HG03442 (cell line): ENCODE data around the gene AMOT.
A peak's percentile ranks its signal among the peaks of the same experiment; 100 is the strongest.
"Not testable (repeated sequence)": the region's sequence is repeated elsewhere in the genome, so short reads cannot be mapped to it uniquely, and the experiment has no call there.

ENCODE experiments used
- ATAC-seq: cut with Tn5 transposase; IDR thresholded peaks from one replicate; pipeline ENCODE4 v1.9.1; 2021; ENCODE audit warnings: mild to moderate bottlenecking, moderate library complexity; ENCODE audit not compliant: unreplicated experiment

Gene AMOT, protein sequence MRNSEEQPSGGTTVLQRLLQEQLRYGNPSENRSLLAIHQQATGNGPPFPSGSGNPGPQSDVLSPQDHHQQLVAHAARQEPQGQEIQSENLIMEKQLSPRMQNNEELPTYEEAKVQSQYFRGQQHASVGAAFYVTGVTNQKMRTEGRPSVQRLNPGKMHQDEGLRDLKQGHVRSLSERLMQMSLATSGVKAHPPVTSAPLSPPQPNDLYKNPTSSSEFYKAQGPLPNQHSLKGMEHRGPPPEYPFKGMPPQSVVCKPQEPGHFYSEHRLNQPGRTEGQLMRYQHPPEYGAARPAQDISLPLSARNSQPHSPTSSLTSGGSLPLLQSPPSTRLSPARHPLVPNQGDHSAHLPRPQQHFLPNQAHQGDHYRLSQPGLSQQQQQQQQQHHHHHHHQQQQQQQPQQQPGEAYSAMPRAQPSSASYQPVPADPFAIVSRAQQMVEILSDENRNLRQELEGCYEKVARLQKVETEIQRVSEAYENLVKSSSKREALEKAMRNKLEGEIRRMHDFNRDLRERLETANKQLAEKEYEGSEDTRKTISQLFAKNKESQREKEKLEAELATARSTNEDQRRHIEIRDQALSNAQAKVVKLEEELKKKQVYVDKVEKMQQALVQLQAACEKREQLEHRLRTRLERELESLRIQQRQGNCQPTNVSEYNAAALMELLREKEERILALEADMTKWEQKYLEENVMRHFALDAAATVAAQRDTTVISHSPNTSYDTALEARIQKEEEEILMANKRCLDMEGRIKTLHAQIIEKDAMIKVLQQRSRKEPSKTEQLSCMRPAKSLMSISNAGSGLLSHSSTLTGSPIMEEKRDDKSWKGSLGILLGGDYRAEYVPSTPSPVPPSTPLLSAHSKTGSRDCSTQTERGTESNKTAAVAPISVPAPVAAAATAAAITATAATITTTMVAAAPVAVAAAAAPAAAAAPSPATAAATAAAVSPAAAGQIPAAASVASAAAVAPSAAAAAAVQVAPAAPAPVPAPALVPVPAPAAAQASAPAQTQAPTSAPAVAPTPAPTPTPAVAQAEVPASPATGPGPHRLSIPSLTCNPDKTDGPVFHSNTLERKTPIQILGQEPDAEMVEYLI

GRCh38 chrX:112840382-112841113 is at the start of gene AMOT:
TSS of gene AMOT (minus strand) at chrX:112840831. CDS start at chrX:112823126, 17,705 bp downstream.
- ATAC-seq: peak; percentile 60

- no peak for ATAC-seq
Observed at GRCh38 chrX:112889400-112889799, 48.8 kb upstream of the AMOT start.

DNA sequence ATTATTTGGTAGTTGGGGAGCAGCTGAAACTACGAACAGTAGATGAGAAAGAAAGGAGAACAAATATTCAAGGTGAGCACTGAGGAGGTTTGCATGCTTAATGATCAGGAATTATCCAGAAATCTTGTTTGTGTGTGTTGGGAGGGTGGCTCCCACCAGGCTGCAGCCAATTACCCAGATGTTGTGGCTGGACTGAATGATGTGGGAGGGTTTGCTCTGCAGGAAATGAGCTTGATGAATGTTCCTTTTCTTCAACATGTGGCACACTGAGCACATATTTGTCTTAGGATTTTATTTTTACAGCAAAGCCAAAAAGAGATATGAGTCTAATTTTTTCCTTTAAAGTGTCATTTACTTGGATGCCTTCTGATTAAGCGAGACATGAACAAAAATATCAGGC is 48.3 kb upstream of the AMOT start:
- no peak for ATAC-seq

DNA sequence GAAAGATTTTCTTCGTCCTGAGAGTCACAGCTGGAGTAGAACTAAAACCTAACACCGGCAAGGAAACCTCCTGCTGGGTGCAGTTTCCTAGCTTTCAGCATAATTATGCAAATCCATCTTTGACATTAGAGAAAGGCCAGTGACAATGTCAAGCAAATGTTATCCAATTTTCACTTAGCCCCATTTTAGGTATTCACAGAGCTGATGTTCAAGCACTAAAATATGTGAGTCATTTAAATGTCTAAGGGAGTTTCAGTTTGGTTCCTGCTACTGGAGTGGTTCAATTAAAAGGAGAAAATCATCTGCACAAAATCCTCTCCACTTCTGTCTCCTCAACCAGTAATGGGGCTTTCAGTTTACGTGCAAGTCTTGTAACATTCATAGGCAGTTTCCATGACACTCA is 37.1 kb upstream of the AMOT start:
- ATAC-seq: peak; percentile 67

DNA sequence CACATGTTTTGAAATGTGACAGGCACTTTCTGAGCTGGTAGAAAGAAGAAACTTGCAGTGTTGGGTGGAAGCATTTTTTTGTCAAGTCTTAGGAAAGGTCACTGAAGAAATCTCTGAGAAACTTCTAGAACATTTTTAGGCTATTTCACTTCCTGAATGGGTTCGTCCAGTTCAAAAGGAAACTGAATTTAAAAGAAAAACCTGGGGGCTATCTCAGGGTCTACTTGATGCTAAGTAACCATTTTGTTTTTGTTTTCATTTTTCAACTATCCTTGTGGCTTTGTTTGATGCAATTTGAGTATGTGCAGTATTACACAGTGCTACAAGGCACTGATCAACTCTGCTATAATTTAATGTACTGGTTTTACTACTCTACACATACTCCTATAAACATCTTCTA is 34.0 kb upstream of the AMOT start:
- no peak for ATAC-seq

DNA sequence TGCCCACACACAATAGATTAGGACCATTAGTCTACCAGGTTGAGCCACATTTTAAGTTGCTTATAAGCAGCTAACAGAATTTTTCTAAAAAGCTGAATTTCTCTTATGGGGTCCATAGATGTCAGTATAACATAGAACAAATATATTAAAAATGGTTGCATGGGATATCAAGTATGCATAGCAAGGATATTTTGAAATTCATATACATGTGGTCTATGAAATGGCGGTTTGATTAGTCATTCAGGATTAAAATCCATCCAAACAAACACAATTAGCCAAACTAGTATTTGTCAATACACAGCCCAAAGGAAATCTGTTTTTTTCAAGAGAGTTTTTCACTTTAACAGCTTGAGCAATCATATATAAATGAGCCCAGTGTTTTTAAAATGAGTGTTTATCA is 33.5 kb upstream of the AMOT start:
- no peak for ATAC-seq

- no peak for ATAC-seq
Observed at GRCh38 chrX:112868586-112868985, 28.0 kb upstream of the AMOT start.

- ATAC-seq: peak; percentile 83
Observed at GRCh38 chrX:112867570-112867969, 26.9 kb upstream of the AMOT start.

- no peak for ATAC-seq
Observed at GRCh38 chrX:112866175-112866574, 25.5 kb upstream of the AMOT start.

DNA sequence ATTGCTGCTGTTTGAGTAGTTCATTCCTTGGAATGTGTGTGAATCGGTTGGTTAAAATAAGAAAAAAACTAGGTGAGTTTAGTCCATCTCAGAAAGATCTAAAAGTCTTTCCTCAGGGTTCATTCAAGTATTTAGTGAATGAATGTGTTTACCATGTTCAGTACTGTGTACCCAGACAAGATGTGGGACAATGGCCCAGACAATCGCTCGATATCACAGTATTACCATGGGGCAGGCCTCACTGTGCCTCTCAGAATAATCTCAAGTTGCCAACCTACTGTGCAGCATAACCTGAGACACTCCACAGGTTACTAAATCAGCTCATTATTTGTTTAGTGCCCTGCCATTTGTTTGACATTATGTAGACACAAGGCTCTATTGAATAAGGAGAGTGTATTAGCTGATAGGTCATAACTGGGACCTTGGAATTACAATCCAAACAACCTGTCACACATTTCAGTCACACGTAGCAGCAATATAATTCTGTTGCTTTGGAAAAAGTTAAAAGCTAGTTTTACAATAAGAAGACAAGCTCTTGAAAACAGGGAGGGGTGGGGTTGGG is 24.9 kb upstream of the AMOT start:
- ATAC-seq: no peak

DNA sequence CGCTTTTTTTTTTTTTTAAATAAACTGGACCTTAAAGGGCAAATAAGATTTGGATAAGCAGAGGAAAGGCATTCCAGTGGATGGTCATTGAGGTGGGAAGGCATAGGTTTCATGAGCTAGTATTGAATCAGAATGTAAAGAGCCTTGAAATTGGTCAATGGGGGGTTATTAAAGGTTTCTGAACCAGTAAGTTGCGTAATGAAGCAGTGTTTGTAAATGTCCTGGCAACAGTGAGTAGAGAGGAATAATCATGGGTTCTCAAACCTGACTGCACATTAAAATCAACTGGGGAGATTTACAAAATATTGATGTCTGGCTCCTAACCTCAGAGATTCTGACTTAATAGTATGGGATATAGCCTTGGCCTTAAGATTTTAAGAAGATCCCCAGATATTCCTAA is 23.2 kb upstream of the AMOT start:
- ATAC-seq: no peak

DNA sequence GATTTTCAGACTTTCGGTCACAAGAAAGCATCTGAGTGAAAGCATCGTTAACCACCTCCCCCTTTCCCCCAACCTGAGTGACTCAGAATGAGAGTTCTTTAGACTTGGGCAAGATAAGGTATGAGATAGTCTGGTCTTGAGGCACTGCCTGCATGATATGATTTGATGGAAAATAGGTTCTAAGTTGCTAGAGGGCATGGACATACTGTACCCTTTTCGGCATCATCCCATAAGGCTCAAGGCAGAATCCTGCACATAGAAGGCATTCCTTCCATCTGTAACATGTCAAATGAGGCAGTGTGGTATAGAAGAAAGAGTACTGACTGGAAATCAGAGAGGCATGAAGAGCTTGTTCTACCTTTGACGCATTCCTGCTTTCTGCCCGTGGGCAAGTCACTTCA is 16.8 kb upstream of the AMOT start:
- ATAC-seq: no peak

- ATAC-seq: not testable (repeated sequence)
Observed at GRCh38 chrX:112854901-112855300, 14.3 kb upstream of the AMOT start.

GRCh38 chrX:112852851-112853250 is 12.2 kb upstream of the AMOT start:
- no peak for ATAC-seq

- ATAC-seq: peak; percentile 66
Observed at GRCh38 chrX:112851806-112852205, 11.2 kb upstream of the AMOT start.

DNA sequence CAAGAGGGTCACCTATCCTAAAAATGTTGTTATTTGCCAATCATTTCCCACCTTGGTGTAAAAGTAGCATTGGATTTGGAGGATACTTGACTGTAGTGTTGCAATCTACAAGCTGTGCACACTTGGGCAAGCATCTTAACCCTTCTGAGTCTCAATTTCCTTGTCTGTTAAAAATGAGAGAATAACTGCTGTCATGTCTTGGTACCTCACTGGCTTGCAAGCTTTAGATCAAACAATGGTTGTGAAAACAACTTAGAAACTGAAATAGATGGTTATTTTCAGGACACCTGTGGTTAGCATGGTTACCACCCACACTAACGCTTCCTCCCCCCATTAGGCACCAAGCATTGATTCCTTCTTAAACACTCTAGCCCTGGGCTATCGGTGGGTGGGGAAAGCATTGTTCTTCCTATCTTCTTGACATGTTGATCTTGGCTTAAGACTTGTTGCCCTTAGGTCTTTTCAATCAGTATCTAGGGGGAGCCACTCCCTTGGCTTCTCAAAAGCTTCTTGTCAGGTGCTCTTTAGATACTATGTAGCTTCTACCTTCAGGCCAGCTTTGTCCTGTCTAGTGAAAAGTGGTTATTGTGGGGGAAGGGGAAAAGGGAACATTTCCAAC is 10.6 kb upstream of the AMOT start:
- ATAC-seq: peak; percentile 84

GRCh38 chrX:112849016-112849415 is 8.4 kb upstream of the AMOT start:
- no peak for ATAC-seq

DNA sequence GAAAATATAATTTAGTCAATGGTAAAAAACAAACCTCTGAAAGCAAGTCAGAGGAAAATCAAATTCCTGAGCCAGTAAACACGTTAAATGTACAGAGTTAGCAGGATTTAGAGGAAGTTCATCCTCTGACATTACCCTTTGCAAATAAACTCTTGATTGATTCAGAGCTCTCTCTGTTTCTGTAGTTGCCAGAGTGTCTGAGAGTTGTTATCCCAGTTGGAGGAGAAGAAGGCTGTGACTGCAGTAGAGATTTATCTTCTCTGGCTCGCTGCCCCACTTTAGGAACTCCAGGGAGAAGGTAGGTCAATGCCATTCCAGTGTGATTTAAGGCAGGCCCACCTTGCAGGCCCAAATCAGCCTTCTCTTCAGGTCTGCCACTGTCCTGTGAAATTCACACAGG is 6.2 kb upstream of the AMOT start:
- ATAC-seq: no peak

DNA sequence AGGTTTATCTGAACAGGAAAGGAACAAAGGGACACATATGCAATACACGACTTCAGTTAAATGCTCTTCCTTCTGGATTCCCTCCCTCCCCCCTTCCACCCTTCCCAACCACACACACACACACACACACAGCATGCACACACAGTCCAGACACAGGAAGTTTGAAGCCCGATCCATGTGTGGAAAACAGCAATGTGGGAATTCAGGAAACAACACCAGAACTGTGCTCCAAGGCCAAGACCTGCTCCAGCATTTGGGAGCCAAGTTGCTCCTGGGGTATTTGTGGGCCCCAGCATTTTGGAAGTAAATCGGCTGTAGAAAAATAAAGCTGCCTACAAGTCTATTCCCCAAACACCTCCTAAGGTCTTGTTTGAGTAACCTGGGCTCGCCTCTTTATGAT is 5.6 kb upstream of the AMOT start:
- no peak for ATAC-seq

GRCh38 chrX:112844250-112844649 is 3.6 kb upstream of the AMOT start:
- peak; percentile 35 for ATAC-seq
